Lower leg skin (tissue), 4 donors: ENCODE results near the gene POU5F1. TPM values are rescaled to one million over a fixed set of nuclear protein-coding genes. Genes with fewer than 3 reads are reported as not detected.

Experiments
- DNase-seq, 2 donors: peaks; one replicate each; pipeline ENCODE4 v3.0.0-alpha.2; 2019; ENCODE audit warnings: low spot score in 2 of 2
- H3K4me3 ChIP-seq: fragments of 200-600 bp; sonication (generic); 2 replicates; pipeline ENCODE4 v1.5.1; 2017; ENCODE audit warnings: mild to moderate bottlenecking, low read depth; ENCODE audit not compliant: poor library complexity, severe bottlenecking
- CTCF ChIP-seq, 3 donors: fragments of 450-650 bp; IDR thresholded peaks; one replicate each; pipeline ENCODE4 v1.5.1; 2016; ENCODE audit warnings: antibody characterized with exemption in 3 of 3, mild to moderate bottlenecking in 3 of 3, moderate library complexity in 2 of 3
- POLR2A ChIP-seq, 2 donors: fragments of 450-650 bp; IDR thresholded peaks; one replicate each; pipeline ENCODE4 v1.6.1; 2016 to 2017; ENCODE audit warnings: antibody characterized with exemption in 2 of 2, mild to moderate bottlenecking in 1 of 2, moderate library complexity in 1 of 2
- WGBS, 2 donors: methylation state at CpG; one replicate each; pipeline ENCODE4 v1.1.5; 2018; 5-methylcytosine and 5-hydroxymethylcytosine counted together
- intact Hi-C: fragments of 100-400 bp; cut with DNase I; formaldehyde crosslinking; loops from one replicate; pipeline ENCODE4 v1.15.0; 2023; ENCODE audit warnings: low total_unique reads
- total RNA-seq, 4 donors: library from RNA; depleted of rRNA; stranded (reverse); fragments of >200 nt; gene quantifications; one replicate each; pipeline ENCODE4 v1.1.0, GENCODE V29; 2016

POU5F1 gene
- total RNA-seq, 4 donors from 2014 or later, result 0.47 to 5.2 (median 3.3) TPM

- no peak for TF ChIP-seq CTCF (IDR thresholded peaks at IDR 0.05)
- TF ChIP-seq POLR2A (IDR thresholded peaks at IDR 0.05), result no peak
- intact Hi-C loops, result no loop called here
- DNase-seq, result no peak
- 83% methylated on average over 18 of the region's 18 CpGs for WGBS, 2 donors
- no peak overlapping the region for H3K4me3 ChIP-seq
Measured at GRCh38 chr6:31144296-31144969, 26.0 kb downstream of the POU5F1 start.

GRCh38 chr6:31143148-31143547 lies 27.3 kb downstream of the POU5F1 start:
- DNase-seq, result no peak
- TF ChIP-seq CTCF (IDR thresholded peaks at IDR 0.05), result no peak
- no peak for TF ChIP-seq POLR2A (IDR thresholded peaks at IDR 0.05)
- no peak overlapping the region for H3K4me3 ChIP-seq
- WGBS, 2 donors, result 51 to 59% methylated on average over 11 of the region's 11 CpGs
- intact Hi-C loops, result no loop called here

DNA sequence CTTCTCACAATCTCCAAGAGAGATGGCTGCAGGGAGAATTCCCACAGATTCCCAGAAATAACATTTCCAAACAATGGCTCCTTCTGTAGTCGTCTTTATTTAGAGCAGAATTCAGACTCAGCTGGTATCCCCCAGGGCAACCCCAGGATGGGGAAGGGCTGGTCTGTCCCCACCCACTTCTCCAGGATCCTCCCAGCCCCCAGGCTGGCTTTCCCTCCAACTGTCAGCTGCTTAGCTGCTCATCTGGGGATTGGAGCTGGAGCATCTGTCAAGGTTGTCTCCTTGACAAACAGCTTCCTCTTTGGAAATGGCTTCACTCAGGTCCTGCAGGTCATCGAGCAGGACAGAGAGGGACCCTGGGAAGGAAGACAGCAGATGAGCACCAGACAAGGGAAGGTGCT lies 28.1 kb downstream of the POU5F1 start:
- WGBS, 2 donors, result 20 to 31% methylated on average over 2 of the region's 2 CpGs
- intact Hi-C loops, result no loop called here
- DNase-seq, result no peak
- TF ChIP-seq POLR2A (IDR thresholded peaks at IDR 0.05) (no peak), CTCF (IDR thresholded peaks at IDR 0.05) (no peak)
- H3K4me3 ChIP-seq, result no peak overlapping the region

DNA sequence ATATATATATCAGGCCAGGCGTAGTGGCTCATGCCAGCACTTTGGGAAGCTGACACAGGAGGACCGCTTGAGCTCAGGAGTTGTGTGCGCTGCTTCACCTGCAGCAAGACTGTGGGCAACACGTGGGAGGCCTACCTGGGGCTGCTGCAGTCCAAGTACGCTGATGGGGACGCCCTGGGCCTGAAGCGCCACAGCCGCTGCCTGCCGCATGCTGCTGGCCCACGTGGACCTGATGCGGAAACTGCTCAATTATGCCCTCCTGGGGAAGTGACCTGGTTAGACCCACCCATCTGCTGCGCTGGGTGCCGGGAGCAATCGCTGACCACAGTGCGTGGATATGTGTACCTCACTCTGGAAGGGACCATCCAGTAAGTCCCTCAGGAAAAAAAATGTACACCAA lies 29.8 kb downstream of the POU5F1 start:
- TF ChIP-seq CTCF (IDR thresholded peaks at IDR 0.05), result no peak
- no peak for TF ChIP-seq POLR2A (IDR thresholded peaks at IDR 0.05)
- no peak overlapping the region for H3K4me3 ChIP-seq
- DNase-seq, result no peak
- WGBS, 2 donors, result 88 to 89% methylated on average over 15 of the region's 15 CpGs
- intact Hi-C loops, result no loop called here

DNA sequence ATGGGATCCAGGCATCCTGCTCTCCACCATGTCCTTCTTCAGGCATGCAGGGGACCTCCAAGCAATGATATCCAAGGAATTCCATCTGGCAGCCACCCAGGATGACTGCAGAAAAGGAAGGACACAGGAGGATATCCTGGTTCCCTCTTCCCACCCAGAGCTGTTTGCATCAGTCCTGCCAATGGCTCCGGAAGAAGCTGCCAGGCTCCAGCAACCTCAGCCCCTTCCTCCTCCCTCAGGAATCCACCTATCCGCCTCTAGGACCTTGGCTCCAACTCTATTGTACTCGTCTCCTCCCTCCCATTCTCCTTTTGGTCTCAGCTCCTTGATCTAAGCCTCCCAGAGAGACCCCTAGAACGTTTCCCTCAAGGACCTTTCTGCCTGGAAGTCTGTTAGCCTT lies 30.9 kb downstream of the POU5F1 start:
- TF ChIP-seq CTCF (IDR thresholded peaks at IDR 0.05) (no peak), POLR2A (IDR thresholded peaks at IDR 0.05) (no peak)
- DNase-seq, result no peak
- 17 to 31% methylated on average over 4 of the region's 4 CpGs for WGBS, 2 donors
- no peak overlapping the region for H3K4me3 ChIP-seq
- intact Hi-C loops, result loop anchor here (5.0 kb wide), 2 partner anchors 53 to 223 kb away; no protein-coding TSS in a partner anchor

GRCh38 chr6:31138982-31139381 lies 31.5 kb downstream of the POU5F1 start, which contains the start of gene PSORS1C2:
TSS of gene PSORS1C2 (minus strand) at chr6:31139066. CDS start at chr6:31139026, 40 bp downstream.
- intact Hi-C loops, result loop anchor here (5.0 kb wide), 2 partner anchors 53 to 223 kb away; no protein-coding TSS in a partner anchor
- H3K4me3 ChIP-seq, result no peak within 1 kb of the TSS
- 60 to 76% methylated on average over 4 of the region's 4 CpGs for WGBS, 2 donors
- DNase-seq, result no peak
- TF ChIP-seq POLR2A (IDR thresholded peaks at IDR 0.05), result no peak
- TF ChIP-seq CTCF (IDR thresholded peaks at IDR 0.05), result no peak
